AG09319 (cell line): ENCODE data around the gene RNF223.
A peak's percentile ranks its signal among the peaks of the same experiment; 100 is the strongest.

Experiments
- DNase-seq: peaks from one replicate; pipeline ENCODE4 v3.0.0-alpha.2; 2010; ENCODE audit warnings: low read depth; ENCODE audit errors: extremely low read depth
- CTCF ChIP-seq: IDR thresholded peaks from 2 replicates; pipeline ENCODE4 v1.5.1; 2011; ENCODE audit warnings: low read depth, mild to moderate bottlenecking, inconsistent platforms, low read length, moderate library complexity

The RNF223 gene

GRCh38 chr1:1119272-1119890, 45.3 kb upstream of the RNF223 start:
- no peak for TF ChIP-seq CTCF
- DNase-seq, result no peak

GRCh38 chr1:1118876-1119220, 44.7 kb upstream of the RNF223 start:
- no peak for DNase-seq

DNA sequence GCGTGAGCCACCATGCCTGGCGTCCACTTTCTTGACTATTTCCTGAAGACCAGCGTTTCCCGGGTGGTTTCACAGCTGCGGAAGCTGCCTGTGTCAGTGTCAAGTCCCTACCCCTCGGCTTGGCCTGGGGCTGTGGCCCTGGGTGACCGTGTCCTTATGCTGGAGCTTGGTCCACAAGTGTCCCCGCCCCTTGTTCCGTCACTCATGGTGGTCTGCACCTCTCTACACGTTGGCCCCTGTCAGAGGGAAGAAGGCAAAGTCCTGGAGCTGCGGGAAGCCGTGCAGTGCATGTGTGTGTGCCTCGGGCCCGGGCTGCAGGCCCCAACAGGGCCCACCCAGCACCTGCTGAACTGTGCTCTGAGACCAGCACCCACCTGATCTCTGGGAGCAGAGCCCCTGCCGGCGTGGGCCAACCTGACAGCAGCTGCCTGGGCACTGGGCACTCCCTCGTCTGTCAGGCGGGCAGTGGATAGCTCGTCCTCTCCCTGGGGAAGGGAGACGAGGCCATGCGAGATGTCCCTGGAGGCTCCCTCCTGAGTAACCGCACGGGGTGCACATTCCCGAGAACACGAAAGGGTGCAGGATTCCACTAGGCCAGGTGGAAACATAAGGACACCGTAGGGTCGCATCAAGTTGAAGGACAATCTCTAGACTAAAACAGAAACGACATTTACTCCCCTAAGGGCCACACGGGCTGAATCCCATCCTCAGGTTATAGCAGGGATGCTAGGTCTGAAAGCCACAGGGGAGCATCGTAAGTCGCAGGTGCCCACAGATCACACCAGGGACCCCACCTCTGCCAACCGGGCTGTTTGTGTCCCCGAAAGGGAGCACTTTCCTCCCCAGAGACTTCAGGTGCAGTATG, 44.1 kb upstream of the RNF223 start:
- no peak for DNase-seq
- no peak for TF ChIP-seq CTCF

More at GRCh38 chr1:1118876-1119220, 44.7 kb upstream of the RNF223 start:
- no peak for TF ChIP-seq CTCF

DNA sequence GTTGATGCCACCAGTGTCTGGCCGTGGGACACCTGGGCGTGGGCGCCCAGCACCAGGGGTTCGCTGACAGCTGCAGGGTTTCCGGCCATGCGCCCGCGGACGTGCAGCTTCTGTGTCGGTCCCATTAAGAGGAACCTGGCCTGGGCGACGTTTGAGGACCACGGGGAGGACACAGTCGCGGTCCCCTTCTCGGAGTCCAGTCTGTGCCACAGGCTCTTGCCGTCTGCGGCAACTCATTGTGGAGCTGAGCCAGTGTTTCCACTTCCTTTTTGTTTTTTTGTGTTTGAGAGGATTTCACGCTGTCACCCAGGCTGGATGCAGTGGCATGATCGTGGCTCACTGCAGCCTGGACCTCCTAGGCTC, 43.3 kb upstream of the RNF223 start:
- TF ChIP-seq CTCF, result no peak
- DNase-seq, result no peak

GRCh38 chr1:1116701-1117468, 42.8 kb upstream of the RNF223 start:
- TF ChIP-seq CTCF, result no peak
- DNase-seq, result no peak

DNA sequence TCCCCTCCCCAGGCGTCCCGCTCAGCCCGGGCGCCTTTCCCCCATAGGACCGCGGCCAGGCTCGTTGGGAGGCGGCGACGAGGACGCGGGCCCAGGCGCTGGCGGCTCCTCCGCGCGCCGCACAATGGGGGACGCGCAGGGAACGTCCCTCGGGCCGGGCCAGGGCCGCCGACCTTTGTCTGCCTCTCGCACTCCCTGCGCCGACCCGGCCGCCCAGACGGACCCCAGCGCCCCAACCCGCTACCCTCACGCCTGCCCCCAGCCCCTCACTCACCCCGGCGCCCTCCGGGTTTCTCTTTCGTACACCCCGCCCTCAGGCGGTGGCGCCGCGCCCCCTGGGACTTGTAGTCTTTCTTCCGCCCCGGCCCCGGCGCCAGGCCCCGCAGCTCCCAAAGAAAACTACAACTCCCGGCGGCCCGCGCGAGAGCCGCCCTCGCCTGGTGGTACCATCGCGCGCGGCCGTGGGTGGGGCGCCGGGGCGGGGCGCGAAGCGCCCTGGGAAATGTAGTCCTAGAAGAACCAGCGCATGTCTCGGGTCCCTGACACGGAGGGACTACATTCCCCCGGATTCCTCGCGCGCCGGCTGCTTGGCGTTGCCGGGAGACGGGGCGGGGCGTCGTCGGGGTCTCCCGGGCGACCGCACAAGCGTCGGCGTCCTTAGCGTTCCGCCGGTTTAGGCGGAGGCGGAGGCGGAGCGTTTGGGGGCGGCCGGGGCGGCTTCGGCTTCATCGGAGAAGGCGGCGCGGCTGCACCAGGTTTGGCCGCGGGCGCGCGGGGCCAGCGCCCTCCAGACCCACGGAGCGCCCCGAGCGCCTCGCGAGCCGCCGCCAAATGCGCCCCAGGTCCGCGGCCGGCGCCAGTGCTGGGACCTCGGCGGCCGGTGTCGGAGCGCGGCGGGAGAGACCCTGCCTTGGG, 41.9 kb upstream of the RNF223 start, which contains the start of gene C1orf159:
Gene C1orf159 (minus strand): TSS at position 304 of the 915 bp plus-strand sequence. CDS start 24,546 bp downstream, outside the sequence.
- no peak for TF ChIP-seq CTCF
- peak; percentile 93 for DNase-seq
